ENCODE data around the gene CLDN4.
"Not testable (repeated sequence)": the region's sequence is repeated elsewhere in the genome, so short reads cannot be mapped to it uniquely, and the experiment has no call there.

CLDN4 gene, protein sequence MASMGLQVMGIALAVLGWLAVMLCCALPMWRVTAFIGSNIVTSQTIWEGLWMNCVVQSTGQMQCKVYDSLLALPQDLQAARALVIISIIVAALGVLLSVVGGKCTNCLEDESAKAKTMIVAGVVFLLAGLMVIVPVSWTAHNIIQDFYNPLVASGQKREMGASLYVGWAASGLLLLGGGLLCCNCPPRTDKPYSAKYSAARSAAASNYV

GRCh38 chr7:73830681-73831583, at the start of gene CLDN4:
CLDN4 (plus strand) TSS chr7:73830996; CDS start chr7:73831202, 206 bp downstream.
- no peak for DNase-seq (ENCODE audit: low read depth)

DNA sequence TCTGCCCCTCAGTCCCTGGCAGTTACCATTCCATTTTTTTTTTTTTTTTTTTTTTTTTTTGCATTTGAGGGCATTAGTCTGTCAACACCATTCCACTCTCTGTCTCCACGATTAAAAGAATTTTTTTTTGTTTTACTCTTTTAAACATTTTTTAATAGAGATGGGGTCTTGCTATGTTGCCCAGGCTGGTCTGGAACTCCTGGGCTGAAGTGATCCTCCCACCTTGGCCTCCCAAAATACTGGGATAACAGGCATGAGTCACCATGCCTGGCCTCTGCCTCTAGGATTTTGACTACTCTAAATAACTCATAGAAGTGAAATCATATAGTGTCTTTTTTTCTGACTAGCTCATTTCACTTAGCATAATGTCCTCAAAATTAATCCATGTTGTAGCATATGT, 44.2 kb upstream of the CLDN4 start:
- DNase-seq (ENCODE audit: low read depth) = no peak

DNA sequence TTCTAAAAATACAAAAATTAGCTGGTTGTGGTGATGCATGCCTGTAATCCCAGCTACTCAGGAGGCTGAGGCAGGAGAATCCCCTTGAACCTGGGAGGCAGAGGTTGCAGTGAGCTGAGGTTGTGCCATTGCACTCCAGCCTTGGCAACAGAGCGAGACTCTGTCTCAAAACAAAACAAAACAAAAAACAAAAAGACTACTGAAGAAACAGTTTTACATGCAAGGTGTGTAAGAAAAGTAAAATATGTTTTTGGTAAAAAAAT, 43.1 kb upstream of the CLDN4 start:
- DNase-seq (ENCODE audit: low read depth) = not testable (repeated sequence)

GRCh38 chr7:73789051-73789450, 41.7 kb upstream of the CLDN4 start:
- no peak for DNase-seq (ENCODE audit: low read depth)

- not testable (repeated sequence) for DNase-seq (ENCODE audit: low read depth)
These were observed 39.6 kb upstream of the CLDN4 start for GRCh38 chr7:73791170-73791690.

DNA sequence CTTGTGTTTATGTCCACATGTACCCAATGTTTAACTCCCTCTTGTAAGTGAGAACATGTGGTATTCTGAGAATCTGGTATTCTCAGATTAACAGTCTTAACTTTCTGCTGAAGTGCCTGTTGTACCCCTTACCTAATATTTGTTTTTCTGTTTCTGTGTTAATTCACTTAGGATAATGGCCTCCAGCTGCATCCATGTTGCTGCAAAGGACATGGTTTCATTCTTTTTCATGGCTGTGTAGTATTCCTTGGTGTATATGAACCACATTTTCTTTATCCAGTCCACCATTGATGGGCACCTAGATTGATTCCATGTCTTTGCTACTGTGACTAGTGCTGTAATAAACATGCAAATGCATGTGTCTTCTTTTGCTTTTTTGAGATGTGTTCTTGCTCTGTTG, 35.6 kb upstream of the CLDN4 start:
- not testable (repeated sequence) for DNase-seq (ENCODE audit: low read depth)

DNA sequence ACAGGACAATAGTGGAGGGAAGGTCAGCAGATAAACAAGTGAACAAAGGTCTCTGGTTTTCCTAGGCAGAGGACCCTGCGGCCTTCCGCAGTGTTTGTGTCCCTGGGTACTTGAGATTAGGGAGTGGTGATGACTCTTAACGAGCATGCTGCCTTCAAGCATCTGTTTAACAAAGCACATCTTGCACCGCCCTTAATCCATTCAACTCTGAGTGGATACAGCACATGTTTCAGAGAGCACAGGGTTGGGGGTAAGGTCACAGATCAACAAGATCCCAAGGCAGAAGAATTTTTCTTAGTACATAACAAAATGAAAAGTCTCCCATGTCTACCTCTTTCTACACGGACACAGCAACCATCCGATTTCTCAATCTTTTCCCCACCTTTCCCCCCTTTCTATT, 34.1 kb upstream of the CLDN4 start:
- not testable (repeated sequence) for DNase-seq (ENCODE audit: low read depth)

GRCh38 chr7:73797176-73797575, 33.6 kb upstream of the CLDN4 start:
- DNase-seq (ENCODE audit: low read depth) = not testable (repeated sequence)

GRCh38 chr7:73799282-73800141, 31.3 kb upstream of the CLDN4 start:
- DNase-seq (ENCODE audit: low read depth) = no peak

- no peak for DNase-seq (ENCODE audit: low read depth)
These were observed 29.2 kb upstream of the CLDN4 start for GRCh38 chr7:73801577-73801976.

GRCh38 chr7:73802459-73802858, 28.3 kb upstream of the CLDN4 start:
- DNase-seq (ENCODE audit: low read depth) = no peak

- DNase-seq (ENCODE audit: low read depth) = no peak
These were observed 21.3 kb upstream of the CLDN4 start for GRCh38 chr7:73809467-73809951.

- no peak for DNase-seq (ENCODE audit: low read depth)
These were observed 19.8 kb upstream of the CLDN4 start for GRCh38 chr7:73810998-73811360.

DNA sequence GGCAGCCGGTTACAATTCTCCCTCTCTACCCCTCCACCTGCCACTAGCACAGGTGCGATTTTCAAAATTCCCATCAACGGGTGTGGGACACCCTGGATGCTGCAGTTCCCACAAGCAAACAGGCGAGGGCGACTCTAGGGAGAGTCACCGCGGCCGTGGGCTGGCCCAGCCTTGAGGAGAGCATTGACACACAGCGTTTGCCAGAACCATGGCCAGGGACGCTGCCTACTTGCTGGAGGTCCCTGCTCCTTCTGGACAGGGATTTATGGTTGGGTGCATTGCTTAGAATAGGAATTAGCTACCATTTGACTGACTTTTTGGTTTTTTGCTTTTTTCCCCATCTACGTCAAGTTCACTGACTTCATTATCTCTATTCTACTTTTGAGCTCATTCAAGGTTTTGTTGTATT, 19.0 kb upstream of the CLDN4 start:
- peak; percentile 36 for DNase-seq (ENCODE audit: low read depth)

GRCh38 chr7:73812996-73813395, 17.8 kb upstream of the CLDN4 start:
- no peak for DNase-seq (ENCODE audit: low read depth)

- DNase-seq (ENCODE audit: low read depth) = no peak
These were observed 15.4 kb upstream of the CLDN4 start for GRCh38 chr7:73815436-73815835.

DNA sequence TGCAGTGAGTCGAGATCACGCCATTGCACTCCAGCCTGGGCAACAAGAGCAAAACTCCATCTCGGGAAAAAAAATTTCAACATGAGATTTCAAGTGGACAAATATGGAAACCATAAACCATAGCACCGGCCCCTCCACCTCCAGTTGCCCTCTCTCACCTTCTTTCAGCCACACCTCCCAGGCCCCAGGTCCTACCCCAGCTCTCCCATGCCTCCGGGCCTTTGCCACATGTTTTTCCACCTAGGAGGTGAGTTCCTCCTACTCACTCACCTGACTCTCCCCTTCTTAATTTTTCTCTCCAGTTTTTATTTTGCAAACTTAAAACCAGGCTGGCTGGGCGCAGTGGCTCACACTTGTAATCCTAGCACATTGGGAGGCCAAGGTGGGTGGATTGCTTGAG, 13.7 kb upstream of the CLDN4 start:
- DNase-seq (ENCODE audit: low read depth) = no peak

DNA sequence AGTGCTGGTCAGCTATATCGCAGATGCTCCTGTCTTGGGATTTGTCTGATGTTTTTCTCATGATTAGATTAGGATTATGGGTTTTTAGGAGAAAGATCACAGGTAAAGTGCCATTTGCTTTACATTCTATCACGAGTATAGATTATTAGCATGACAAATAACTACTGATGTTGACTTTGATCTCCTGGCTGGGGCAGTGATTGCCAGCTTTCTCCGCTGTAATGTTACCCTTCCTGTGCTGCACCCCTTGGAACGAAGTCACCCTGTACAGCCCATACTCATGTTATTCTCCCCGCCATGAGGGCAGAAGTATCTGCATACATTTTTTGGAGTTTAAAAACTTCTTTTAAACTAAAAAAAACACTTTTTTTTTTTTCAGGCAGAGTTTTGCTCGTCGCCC, 10.8 kb upstream of the CLDN4 start:
- DNase-seq (ENCODE audit: low read depth) = no peak

DNA sequence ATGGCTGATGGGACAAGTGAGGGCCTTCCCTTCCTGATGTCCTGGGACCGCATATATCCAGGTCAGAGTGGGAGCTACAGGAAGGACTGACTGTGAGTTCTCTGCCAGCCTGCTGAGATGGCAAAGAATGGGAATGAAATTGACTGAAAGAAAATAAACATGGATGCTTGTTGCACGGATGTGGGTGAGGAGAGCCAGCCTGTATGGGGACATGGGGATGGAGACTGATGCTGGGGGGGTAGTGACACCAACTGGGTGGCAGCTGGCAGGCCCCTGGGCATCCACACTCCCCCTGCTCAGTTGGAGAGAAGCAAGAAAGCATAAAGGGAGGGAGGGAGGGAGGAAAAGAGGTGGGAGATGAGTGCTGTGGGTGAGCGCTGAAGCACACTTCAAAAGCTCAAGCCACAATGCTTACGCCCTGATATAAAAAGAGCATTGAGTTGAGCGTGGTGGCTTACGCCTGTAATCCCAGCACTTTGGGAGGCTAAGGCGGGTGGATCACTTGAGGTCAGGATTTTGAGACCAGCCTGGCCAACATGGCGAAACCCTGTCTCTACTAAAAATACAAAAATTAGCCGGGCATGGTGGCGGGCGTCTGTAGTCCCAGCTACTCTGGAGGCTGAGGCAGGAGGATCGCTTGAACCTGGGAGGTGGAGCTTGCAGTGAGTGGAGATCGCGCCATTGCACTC, 9.1 kb upstream of the CLDN4 start:
- not testable (repeated sequence) for DNase-seq (ENCODE audit: low read depth)

DNA sequence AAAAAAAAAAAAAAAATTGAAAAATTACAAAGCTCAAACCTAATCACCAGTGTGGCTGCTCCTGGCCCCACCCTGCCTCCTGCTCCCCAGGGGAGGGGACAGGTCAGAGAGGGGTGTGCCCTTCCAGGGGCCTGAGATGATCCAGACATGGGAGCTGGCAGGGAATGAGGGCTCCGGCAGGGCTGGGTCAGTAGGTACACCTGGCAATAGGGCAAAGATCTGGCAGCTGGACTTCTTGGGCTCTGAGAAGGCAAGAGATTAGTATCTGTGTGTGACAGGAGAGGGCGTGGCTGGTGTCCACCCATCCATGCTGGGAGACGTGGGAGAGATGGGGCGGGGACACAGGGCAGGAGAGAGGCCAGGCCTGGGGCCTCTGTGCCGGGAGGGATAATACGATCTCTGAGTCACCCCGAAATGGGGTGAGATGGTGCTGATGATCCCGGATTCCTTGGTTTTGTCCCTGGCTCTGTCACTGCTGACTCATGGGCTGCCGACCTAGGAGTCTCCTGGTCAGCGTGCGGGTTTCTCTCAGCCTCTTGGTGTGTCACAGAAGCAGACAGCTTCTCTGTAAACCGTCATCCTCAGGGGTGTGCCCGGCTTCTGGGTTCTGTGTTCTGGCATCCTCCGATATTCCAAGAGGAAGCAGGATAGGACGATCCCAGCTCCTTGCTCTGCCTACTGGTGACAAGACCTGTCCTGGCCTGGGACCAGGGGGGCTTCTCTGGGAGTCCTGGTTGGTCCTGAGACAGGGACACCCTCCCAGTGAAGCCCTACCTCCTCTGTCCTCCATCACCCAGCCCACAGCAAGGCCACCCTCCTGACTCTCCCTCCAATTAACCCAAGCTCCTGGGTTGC, 8.2 kb upstream of the CLDN4 start:
- DNase-seq (ENCODE audit: low read depth) = no peak

GRCh38 chr7:73823257-73823656, 7.5 kb upstream of the CLDN4 start:
- DNase-seq (ENCODE audit: low read depth) = no peak
